Endothelial cell of umbilical vein (primary cell): ENCODE measurements around the gene CDH9. TPM values are rescaled to one million over a fixed set of nuclear protein-coding genes. Genes with fewer than 3 reads are reported as not detected.

Experiments used
- Bru-seq: library from RNA; stranded (reverse); fragments of 400-500 nt; gene quantifications from one replicate; lab custom pipeline; 2021; lab: Mats Ljungman, UMichigan
- BruChase-seq, 2 experiments: library from RNA; stranded (reverse); fragments of 400-500 nt; gene quantifications; one replicate each; lab custom pipeline; 2021; lab: Mats Ljungman, UMichigan
- BruUV-seq: library from RNA; stranded (reverse); fragments of 400-500 nt; replicated peaks from 2 replicates; lab custom pipeline; 2021; lab: Mats Ljungman, UMichigan
- CTCF ChIA-PET: fragments of 300-600, 350-600 bp; sonication (Branson Sonifier 250); formaldehyde crosslinking; loops from one replicate; lab custom pipeline; 2021; ENCODE audit warnings: antibody characterized with exemption, inconsistent platforms; lab: Charles Lee
- POLR2A ChIA-PET: fragments of 300-600, 350-600 bp; sonication (Branson Sonifier 250); formaldehyde crosslinking; loops from one replicate; lab custom pipeline; 2021; ENCODE audit warnings: antibody characterized with exemption, inconsistent platforms; lab: Charles Lee
- DNase-seq: peaks from one replicate; pipeline ENCODE4 v3.0.0-alpha.2; 2011; ENCODE audit warnings: low read depth, low spot score
- FAIRE-seq: peaks from 2 replicates; lab custom pipeline; 2011; peaks lifted over from hg19 to GRCh38; lab: Jason Lieb, UNC
- H2AFZ ChIP-seq: 2 replicates; pipeline ENCODE4 v1.6.0; 2012; ENCODE audit warnings: low read depth, low read length, control low read depth, inconsistent platforms
- H3K27ac ChIP-seq: 2 replicates; pipeline ENCODE4 v1.5.1; 2011; ENCODE audit warnings: low read depth, mild to moderate bottlenecking, control low read depth, low read length, moderate library complexity; ENCODE audit not compliant: insufficient read depth
- H3K27me3 ChIP-seq, 2 experiments: 2 replicates each; pipeline versions ENCODE4 v1.6.0 to v1.6.1; 2011; ENCODE audit warnings: low read length in 2 of 2, mixed read lengths in 1 of 2; ENCODE audit not compliant: control insufficient read depth in 2 of 2, insufficient read depth in 2 of 2
- H3K36me3 ChIP-seq, 2 experiments: 2 replicates in 1 of 2; 3 replicates in 1 of 2; pipeline ENCODE4 v1.5.1; 2011; ENCODE audit warnings: low read length in 2 of 2, mild to moderate bottlenecking in 1 of 2, moderate library complexity in 1 of 2; ENCODE audit not compliant: control insufficient read depth in 2 of 2, insufficient read depth in 2 of 2; ENCODE audit errors: extremely low read depth in 1 of 2
- H3K4me1 ChIP-seq: 3 replicates; pipeline ENCODE4 v1.5.1; 2011; ENCODE audit warnings: mild to moderate bottlenecking, low read length; ENCODE audit not compliant: control insufficient read depth, insufficient read depth; ENCODE audit errors: extremely low read depth
- H3K4me2 ChIP-seq: 2 replicates; pipeline ENCODE4 v1.6.1; 2011; ENCODE audit warnings: low read length, control low read depth, mixed read lengths; ENCODE audit not compliant: insufficient read depth
- H3K4me3 ChIP-seq, 3 experiments: fragments of 200-600 bp in 1 of 3; sonication (generic), shearing (Covaris generic) in 1 of 3; replicated peaks in 1 of 3; 2 replicates each; pipeline ENCODE4 v1.5.1; 2011 to 2016; ENCODE audit warnings: control low read depth in 3 of 3, low read length in 3 of 3, mild to moderate bottlenecking in 2 of 3, inconsistent platforms in 1 of 3, low read depth in 1 of 3, moderate library complexity in 1 of 3; ENCODE audit not compliant: insufficient read depth in 1 of 3
- H3K79me2 ChIP-seq: 2 replicates; pipeline ENCODE4 v1.6.0; 2012; ENCODE audit warnings: low read length, inconsistent platforms; ENCODE audit not compliant: control insufficient read depth, insufficient read depth
- H3K9ac ChIP-seq: replicated peaks from 2 replicates; pipeline ENCODE3; 2011; ENCODE audit warnings: low read length, control low read depth; ENCODE audit not compliant: insufficient read depth; ENCODE audit errors: extremely low read depth
- H3K9me1 ChIP-seq: replicated peaks from 3 replicates; pipeline ENCODE4 v1.6.0; 2011; ENCODE audit warnings: mild to moderate bottlenecking, low read length; ENCODE audit not compliant: control insufficient read depth, insufficient read depth; ENCODE audit errors: extremely low read depth
- H3K9me3 ChIP-seq: replicated peaks from 2 replicates; pipeline ENCODE4 v1.5.1; 2012; ENCODE audit warnings: low read length, inconsistent platforms; ENCODE audit not compliant: control insufficient read depth, insufficient read depth
- H4K20me1 ChIP-seq: replicated peaks from 2 replicates; pipeline ENCODE3; 2011; ENCODE audit warnings: mild to moderate bottlenecking, low read length; ENCODE audit not compliant: control insufficient read depth, insufficient read depth; ENCODE audit errors: extremely low read depth
- EZH2 ChIP-seq: IDR thresholded peaks from 2 replicates; pipeline ENCODE4 v1.6.1; 2012; ENCODE audit warnings: borderline replicate concordance, low read depth, mild to moderate bottlenecking, moderate library complexity, low read length, inconsistent platforms; ENCODE audit not compliant: severe bottlenecking
- MYC ChIP-seq: IDR thresholded peaks from one replicate; pipeline ENCODE4 v1.6.1; 2011; ENCODE audit warnings: mild to moderate bottlenecking, low read depth, low read length
- POLR2AphosphoS5 ChIP-seq: IDR thresholded peaks from 2 replicates; pipeline ENCODE4 v1.6.1; 2012; ENCODE audit warnings: low read depth, mild to moderate bottlenecking, control low read depth, low read length, moderate library complexity; ENCODE audit not compliant: insufficient read depth
- dilution Hi-C: fragments of 300-500 bp; cut with MboI; formaldehyde crosslinking; loops from one replicate; pipeline ENCODE4 v1.15.0; 2019; ENCODE audit warnings: low sequenced_read_pairs; ENCODE audit not compliant: extremely low pct_ligation_motif_present
- intact Hi-C: fragments of 100-400 bp; cut with micrococcal nuclease; formaldehyde crosslinking; loops from one replicate; pipeline ENCODE4 v1.10.0; 2022
- long read RNA-seq: library from polyadenylated mRNA; stranded (forward); transcript quantifications from one replicate; pipeline ENCODE4 v2.0.0, GENCODE V29; 2021
- polyA minus RNA-seq, 3 experiments: library from RNA; depleted of rRNA, polyadenylated mRNA; stranded (reverse); fragments of >200 nt; gene quantifications; 1 replicate in 1 of 3; 2 replicates in 2 of 3; pipeline ENCODE4 v1.2.3, GENCODE V29; 2011
- polyA plus RNA-seq, 4 experiments: library from polyadenylated mRNA; depleted of rRNA in 3 of 4; stranded (reverse) in 3 of 4; unstranded in 1 of 4; fragments of >200 nt; gene quantifications; 2 replicates each; pipeline versions ENCODE4 v1.2.1 to v1.2.3, GENCODE V29; 2011 to 2012; ENCODE audit warnings: missing spikeins in 1 of 4
- total RNA-seq: library from RNA; stranded (reverse); gene quantifications from 2 replicates; pipeline ENCODE4 v1.2.3, GENCODE V29; 2021
- TF ChIP-seq, protein P1 (sequence below), 2 donors: IDR thresholded peaks; 1 replicate in 1 of 2; 2 replicates in 1 of 2; pipeline ENCODE4 v1.5.1; 2011; ENCODE audit warnings: low read length in 2 of 2, mild to moderate bottlenecking in 2 of 2, moderate library complexity in 2 of 2, control low read depth in 1 of 2, inconsistent platforms in 1 of 2, low read depth in 1 of 2; ENCODE audit not compliant: insufficient read depth in 1 of 2; ENCODE audit errors: extremely low read depth in 1 of 2
- TF ChIP-seq, protein P2 (sequence below): IDR thresholded peaks from 2 replicates; pipeline ENCODE4 v1.6.1; 2011; ENCODE audit not compliant: insufficient read depth, insufficient read length

Gene CDH9, protein sequence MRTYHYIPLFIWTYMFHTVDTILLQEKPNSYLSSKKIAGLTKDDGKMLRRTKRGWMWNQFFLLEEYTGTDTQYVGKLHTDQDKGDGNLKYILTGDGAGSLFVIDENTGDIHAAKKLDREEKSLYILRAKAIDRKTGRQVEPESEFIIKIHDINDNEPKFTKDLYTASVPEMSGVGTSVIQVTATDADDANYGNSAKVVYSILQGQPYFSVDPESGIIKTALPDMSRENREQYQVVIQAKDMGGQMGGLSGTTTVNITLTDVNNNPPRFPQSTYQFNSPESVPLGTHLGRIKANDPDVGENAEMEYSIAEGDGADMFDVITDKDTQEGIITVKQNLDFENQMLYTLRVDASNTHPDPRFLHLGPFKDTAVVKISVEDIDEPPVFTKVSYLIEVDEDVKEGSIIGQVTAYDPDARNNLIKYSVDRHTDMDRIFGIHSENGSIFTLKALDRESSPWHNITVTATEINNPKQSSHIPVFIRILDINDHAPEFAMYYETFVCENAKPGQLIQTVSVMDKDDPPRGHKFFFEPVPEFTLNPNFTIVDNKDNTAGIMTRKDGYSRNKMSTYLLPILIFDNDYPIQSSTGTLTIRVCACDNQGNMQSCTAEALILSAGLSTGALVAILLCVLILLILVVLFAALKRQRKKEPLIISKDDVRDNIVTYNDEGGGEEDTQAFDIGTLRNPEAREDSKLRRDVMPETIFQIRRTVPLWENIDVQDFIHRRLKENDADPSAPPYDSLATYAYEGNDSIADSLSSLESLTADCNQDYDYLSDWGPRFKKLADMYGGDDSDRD
- total RNA-seq (not detected in 2 replicates), polyA plus RNA-seq (not detected in 2 replicates), polyA minus RNA-seq (not detected in 2 replicates), Bru-seq, nascent RNA (not detected), BruChase-seq, experiment 1, labeled RNA remaining after a 6-hour chase (not detected), BruChase-seq, experiment 2, labeled RNA remaining after a 2-hour chase (not detected)
- not detected in 2 replicates for polyA plus RNA-seq (2011; cell fraction: cytosol; rRNA removed)
- polyA plus RNA-seq (2011; cell fraction: nucleus; rRNA removed), result not detected in 2 replicates
- polyA plus RNA-seq (2012), result not detected in 2 replicates
- polyA minus RNA-seq (2011; cell fraction: cytosol; rRNA and poly(A)+ RNA removed), result not detected
- polyA minus RNA-seq (2011; cell fraction: nucleus; rRNA and poly(A)+ RNA removed), result not detected in 2 replicates
- long read RNA-seq, result 0 reads

DNA sequence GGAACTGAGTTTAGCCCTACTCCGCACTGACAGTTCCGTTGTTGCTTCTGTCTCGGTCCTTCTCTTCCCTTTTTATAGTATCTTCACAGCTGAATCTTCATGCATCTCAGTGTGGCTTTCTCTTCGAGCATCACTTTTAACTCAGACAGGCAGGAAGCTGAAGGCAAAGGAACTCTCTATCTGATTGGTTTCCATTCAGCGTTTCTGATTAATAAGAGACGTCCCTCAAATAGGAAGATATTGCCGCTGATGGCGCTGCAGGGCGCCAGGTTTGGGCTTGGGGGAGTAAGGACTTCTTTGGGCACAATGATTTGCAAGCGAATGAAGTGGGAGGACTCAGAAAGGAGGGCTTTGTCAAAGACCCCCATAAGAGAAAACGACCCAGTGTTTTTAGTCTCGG is at the start of gene CDH9:
Gene CDH9 (minus strand): TSS at position 111 of the 400 bp plus-strand sequence. CDS start 50,253 bp downstream, outside the sequence.
- FAIRE-seq, result no peak

DNA sequence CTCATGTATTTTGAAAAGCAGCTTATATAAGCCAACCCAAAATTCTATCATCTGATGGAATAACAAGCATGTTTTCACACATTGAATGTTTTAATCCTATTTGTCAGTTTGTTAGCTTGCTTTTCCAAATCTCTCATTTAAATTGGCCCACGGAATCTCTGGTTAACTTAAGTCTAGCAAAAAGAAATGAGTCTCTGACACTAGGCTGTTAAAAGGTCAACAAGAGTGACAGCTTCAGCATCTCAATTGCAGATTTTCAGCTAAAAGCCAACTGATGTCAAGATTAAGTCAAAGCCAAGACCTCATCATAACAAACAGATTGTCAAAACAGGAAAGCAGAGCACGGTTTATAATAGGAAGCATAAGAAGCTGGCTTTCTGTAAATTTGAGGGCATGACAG is 49.4 kb upstream of the CDH9 start:
- Histone ChIP-seq H4K20me1 (no peaks in the 10 kb centered on the region), H3K4me1 (no peaks in the 10 kb centered on the region), H3K36me3 (no peaks in the 10 kb centered on the region), H3K27me3 (no peaks in the 10 kb centered on the region), H3K79me2 (no peaks in the 10 kb centered on the region), H3K9me1 (no peaks in the 10 kb centered on the region), H3K4me2 (no peak overlapping the region), H3K9me3 (no peaks in the 10 kb centered on the region), H3K27ac (no peak overlapping the region), H2AFZ (no peak overlapping the region), H3K4me3 (no peak overlapping the region), H3K9ac (no peak overlapping the region)
- BruUV-seq, result no TSS peak
- dilution Hi-C loops, result no loop called here
- TF ChIP-seq, protein P1, sequence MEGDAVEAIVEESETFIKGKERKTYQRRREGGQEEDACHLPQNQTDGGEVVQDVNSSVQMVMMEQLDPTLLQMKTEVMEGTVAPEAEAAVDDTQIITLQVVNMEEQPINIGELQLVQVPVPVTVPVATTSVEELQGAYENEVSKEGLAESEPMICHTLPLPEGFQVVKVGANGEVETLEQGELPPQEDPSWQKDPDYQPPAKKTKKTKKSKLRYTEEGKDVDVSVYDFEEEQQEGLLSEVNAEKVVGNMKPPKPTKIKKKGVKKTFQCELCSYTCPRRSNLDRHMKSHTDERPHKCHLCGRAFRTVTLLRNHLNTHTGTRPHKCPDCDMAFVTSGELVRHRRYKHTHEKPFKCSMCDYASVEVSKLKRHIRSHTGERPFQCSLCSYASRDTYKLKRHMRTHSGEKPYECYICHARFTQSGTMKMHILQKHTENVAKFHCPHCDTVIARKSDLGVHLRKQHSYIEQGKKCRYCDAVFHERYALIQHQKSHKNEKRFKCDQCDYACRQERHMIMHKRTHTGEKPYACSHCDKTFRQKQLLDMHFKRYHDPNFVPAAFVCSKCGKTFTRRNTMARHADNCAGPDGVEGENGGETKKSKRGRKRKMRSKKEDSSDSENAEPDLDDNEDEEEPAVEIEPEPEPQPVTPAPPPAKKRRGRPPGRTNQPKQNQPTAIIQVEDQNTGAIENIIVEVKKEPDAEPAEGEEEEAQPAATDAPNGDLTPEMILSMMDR (IDR thresholded peaks at IDR 0.05; ENCODE audit: extremely low read depth in 1 of 2, insufficient read depth in 1 of 2, low read depth in 1 of 2, low read length in 2 of 2), result no peak
- TF ChIP-seq MYC (no peak), EZH2 (no peak), POLR2AphosphoS5 (no peak)
- TF ChIP-seq, protein P2, sequence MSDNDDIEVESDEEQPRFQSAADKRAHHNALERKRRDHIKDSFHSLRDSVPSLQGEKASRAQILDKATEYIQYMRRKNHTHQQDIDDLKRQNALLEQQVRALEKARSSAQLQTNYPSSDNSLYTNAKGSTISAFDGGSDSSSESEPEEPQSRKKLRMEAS, result no peak
- ChIA-PET CTCF (no interaction called here), POLR2A (no interaction called here)
- intact Hi-C loops, result no loop called here
- no peak for FAIRE-seq
- no peak for DNase-seq

More for the DNA sequence above, at the start of gene CDH9:
- POLR2A ChIA-PET, result no interaction called here
- intact Hi-C loops (no loop called here), dilution Hi-C loops (no loop called here)
- Histone ChIP-seq H4K20me1 (no peaks in the 10 kb centered on the region), H3K4me3 (no peak within 1 kb of the TSS), H3K9ac (no peak within 1 kb of the TSS), H3K27me3 (no peaks in the 10 kb centered on the region), H3K9me3 (peaks cover 2% of the 10 kb centered on the region), H2AFZ (no peak within 1 kb of the TSS), H3K79me2 (no peaks in the 10 kb centered on the region), H3K9me1 (no peaks in the 10 kb centered on the region), H3K4me2 (no peak within 1 kb of the TSS), H3K36me3 (no peaks in the 10 kb centered on the region), H3K4me1 (no peaks in the 10 kb centered on the region), H3K27ac (no peak within 1 kb of the TSS)
- no TSS peak for BruUV-seq
- CTCF ChIA-PET, result no interaction called here
- no peak for DNase-seq
- no peak for TF ChIP-seq EZH2
- no peak for TF ChIP-seq MYC
